ENCODE measurements around the gene TMBIM1.

Gene TMBIM1

GRCh38 chr2:218272531-218273212 is 19.6 kb downstream of the TMBIM1 start:
- peak; percentile 52 to 55 for DNase-seq (ENCODE audit: low read depth in 2 of 2)

GRCh38 chr2:218271865-218272530 is 20.3 kb downstream of the TMBIM1 start:
- no peak for DNase-seq (ENCODE audit: low read depth in 2 of 2)

- no peak for DNase-seq (ENCODE audit: low read depth in 2 of 2)
Measured at GRCh38 chr2:218271487-218271797, 20.9 kb downstream of the TMBIM1 start.

GRCh38 chr2:218270721-218271486 is 21.4 kb downstream of the TMBIM1 start:
- DNase-seq (ENCODE audit: low read depth in 2 of 2), result no peak

- DNase-seq (ENCODE audit: low read depth in 2 of 2), result peak; percentile 100
Measured at GRCh38 chr2:218269900-218270720, 22.2 kb downstream of the TMBIM1 start, which contains the start of the genes AAMP and PNKD. AAMP (minus strand) TSS chr2:218270137; CDS start chr2:218270086, 51 bp downstream. PNKD (plus strand) TSS chr2:218270519; CDS start chr2:218270536, 17 bp downstream.

- DNase-seq (ENCODE audit: low read depth in 2 of 2), result no peak
Measured at GRCh38 chr2:218267259-218267658, 25.0 kb downstream of the TMBIM1 start.

- no peak for DNase-seq (ENCODE audit: low read depth in 2 of 2)
Measured at GRCh38 chr2:218266316-218266979, 25.9 kb downstream of the TMBIM1 start.

GRCh38 chr2:218265626-218266025 is 26.7 kb downstream of the TMBIM1 start:
- no peak for DNase-seq (ENCODE audit: low read depth in 2 of 2)

- DNase-seq (ENCODE audit: low read depth in 2 of 2), result no peak
Measured at GRCh38 chr2:218264773-218265561, 27.3 kb downstream of the TMBIM1 start.

GRCh38 chr2:218263817-218264641 is 28.3 kb downstream of the TMBIM1 start:
- DNase-seq (ENCODE audit: low read depth in 2 of 2), result no peak

- DNase-seq (ENCODE audit: low read depth in 2 of 2), result no peak
Measured at GRCh38 chr2:218262631-218263586, 29.4 kb downstream of the TMBIM1 start.

- DNase-seq (ENCODE audit: low read depth in 2 of 2), result no peak
Measured at GRCh38 chr2:218262237-218262600, 30.1 kb downstream of the TMBIM1 start.

- no peak for DNase-seq (ENCODE audit: low read depth in 2 of 2)
Measured at GRCh38 chr2:218261423-218262236, 30.7 kb downstream of the TMBIM1 start.

- no peak for DNase-seq (ENCODE audit: low read depth in 2 of 2)
Measured at GRCh38 chr2:218260742-218261422, 31.4 kb downstream of the TMBIM1 start, which contains the start of gene GPBAR1. GPBAR1 (plus strand) TSS chr2:218261015; CDS start chr2:218262725, 1,710 bp downstream.

GRCh38 chr2:218260166-218260565 is 32.1 kb downstream of the TMBIM1 start:
- DNase-seq (ENCODE audit: low read depth in 2 of 2), result no peak

- no peak for DNase-seq (ENCODE audit: low read depth in 2 of 2)
Measured at GRCh38 chr2:218259099-218259961, 33.0 kb downstream of the TMBIM1 start.
